ENCODE measurements around the gene SIK1.
"Not testable (repeated sequence)": the region's sequence is repeated elsewhere in the genome, so short reads cannot be mapped to it uniquely, and the experiment has no call there.

The SIK1 gene

GRCh38 chr21:43399595-43400015, 27.3 kb downstream of the SIK1 start:
- DNase-seq (ENCODE audit: insufficient read length, low spot score); FAIRE-seq: not testable (repeated sequence)

GRCh38 chr21:43399136-43399535, 27.8 kb downstream of the SIK1 start:
- not testable (repeated sequence) for FAIRE-seq; DNase-seq (ENCODE audit: insufficient read length, low spot score)

- DNase-seq (ENCODE audit: insufficient read length, low spot score), result not testable (repeated sequence)
- peak; percentile 95 for FAIRE-seq
These were observed 28.4 kb downstream of the SIK1 start for GRCh38 chr21:43398533-43398932.

- not testable (repeated sequence) for DNase-seq (ENCODE audit: insufficient read length, low spot score); FAIRE-seq
These were observed 28.9 kb downstream of the SIK1 start for GRCh38 chr21:43398000-43398399.

GRCh38 chr21:43397439-43397808, 29.5 kb downstream of the SIK1 start:
- not testable (repeated sequence) for FAIRE-seq; DNase-seq (ENCODE audit: insufficient read length, low spot score)

GRCh38 chr21:43396788-43397438, 30.0 kb downstream of the SIK1 start:
- not testable (repeated sequence) for FAIRE-seq; DNase-seq (ENCODE audit: insufficient read length, low spot score)

- peak; percentile 35 for FAIRE-seq
These were observed 43.6 kb downstream of the SIK1 start for GRCh38 chr21:43383351-43383750.

GRCh38 chr21:43382902-43383301, 44.0 kb downstream of the SIK1 start:
- DNase-seq (ENCODE audit: insufficient read length, low spot score); FAIRE-seq: not testable (repeated sequence)

More at GRCh38 chr21:43383351-43383750, 43.6 kb downstream of the SIK1 start:
- DNase-seq (ENCODE audit: insufficient read length, low spot score), result not testable (repeated sequence)

- DNase-seq (ENCODE audit: insufficient read length, low spot score), result not testable (repeated sequence)
- peak; percentile 90 for FAIRE-seq
These were observed 45.9 kb downstream of the SIK1 start for GRCh38 chr21:43380852-43381533.

- FAIRE-seq; DNase-seq (ENCODE audit: insufficient read length, low spot score): not testable (repeated sequence)
These were observed 46.6 kb downstream of the SIK1 start for GRCh38 chr21:43380337-43380736.

GRCh38 chr21:43379626-43380122, 47.3 kb downstream of the SIK1 start:
- peak; percentile 38 for FAIRE-seq
- not testable (repeated sequence) for DNase-seq (ENCODE audit: insufficient read length, low spot score)

- DNase-seq (ENCODE audit: insufficient read length, low spot score) (no peak), FAIRE-seq (no peak)
- TF ChIP-seq SPI1 (IDR thresholded peaks at IDR 0.05; ENCODE audit: low read depth, low read length), result no peak
- TF ChIP-seq POU2F2 (IDR thresholded peaks at IDR 0.05; ENCODE audit: low read depth, low read length), result no peak
- no peak for TF ChIP-seq PAX5 (IDR thresholded peaks at IDR 0.05; ENCODE audit: insufficient read depth, low read length, severe bottlenecking)
- no peak for TF ChIP-seq POLR2AphosphoS5 (IDR thresholded peaks at IDR 0.05; ENCODE audit: low read depth, low read length)
- no peak for TF ChIP-seq POLR2A (IDR thresholded peaks at IDR 0.05; ENCODE audit: low read depth, low read length)
- TF ChIP-seq TAF1 (IDR thresholded peaks at IDR 0.05; ENCODE audit: low read depth, low read length), result no peak
These were observed 50.5 kb downstream of the SIK1 start for GRCh38 chr21:43376478-43376882.

- DNase-seq (ENCODE audit: insufficient read length, low spot score) (no peak), FAIRE-seq (no peak)
- no peak for TF ChIP-seq SPI1 (IDR thresholded peaks at IDR 0.05; ENCODE audit: low read depth, low read length)
- TF ChIP-seq POLR2AphosphoS5 (IDR thresholded peaks at IDR 0.05; ENCODE audit: low read depth, low read length), result no peak
- no peak for TF ChIP-seq PAX5 (IDR thresholded peaks at IDR 0.05; ENCODE audit: insufficient read depth, low read length, severe bottlenecking)
- TF ChIP-seq POLR2A (IDR thresholded peaks at IDR 0.05; ENCODE audit: low read depth, low read length), result no peak
These were observed 51.0 kb downstream of the SIK1 start for GRCh38 chr21:43375837-43376477.

Measured in GM12891 (cell line).